GM18907 (cell line): ENCODE measurements around the gene ZNF232.
"Not testable (repeated sequence)": the region's sequence is repeated elsewhere in the genome, so short reads cannot be mapped to it uniquely, and the experiment has no call there.

Experiments used
- ATAC-seq: cut with Tn5 transposase; IDR thresholded peaks from one replicate; pipeline ENCODE4 v1.9.1; 2021; ENCODE audit warnings: mild to moderate bottlenecking, moderate library complexity; ENCODE audit not compliant: unreplicated experiment

Gene ZNF232

GRCh38 chr17:5130261-5130660 is 18.6 kb upstream of the ZNF232 start:
- not testable (repeated sequence) for ATAC-seq

DNA sequence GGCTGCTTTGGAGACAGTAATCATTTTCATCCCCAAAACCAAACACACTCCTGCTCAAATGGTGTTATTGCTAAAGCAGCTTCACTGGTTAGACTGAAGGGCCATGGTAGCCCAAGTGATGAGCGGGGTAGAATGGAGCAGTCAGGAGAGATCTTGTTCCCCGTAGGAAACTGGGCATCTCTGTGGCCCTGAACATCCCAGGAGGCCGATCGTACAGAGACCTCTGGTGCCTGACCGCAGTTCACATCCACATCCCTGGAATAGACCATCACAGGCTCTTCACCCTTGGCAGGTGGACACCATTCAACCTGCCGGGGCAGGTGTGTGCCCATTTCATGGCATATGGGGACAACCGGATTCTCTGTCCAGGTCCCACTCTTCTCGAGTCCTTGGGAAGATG is 18.1 kb upstream of the ZNF232 start:
- ATAC-seq: not testable (repeated sequence)

GRCh38 chr17:5128905-5129535 is 17.3 kb upstream of the ZNF232 start:
- no peak for ATAC-seq

- ATAC-seq: not testable (repeated sequence)
These were observed 16.7 kb upstream of the ZNF232 start for GRCh38 chr17:5128387-5128786.

- ATAC-seq: no peak
These were observed 16.2 kb upstream of the ZNF232 start for GRCh38 chr17:5127910-5128309.

DNA sequence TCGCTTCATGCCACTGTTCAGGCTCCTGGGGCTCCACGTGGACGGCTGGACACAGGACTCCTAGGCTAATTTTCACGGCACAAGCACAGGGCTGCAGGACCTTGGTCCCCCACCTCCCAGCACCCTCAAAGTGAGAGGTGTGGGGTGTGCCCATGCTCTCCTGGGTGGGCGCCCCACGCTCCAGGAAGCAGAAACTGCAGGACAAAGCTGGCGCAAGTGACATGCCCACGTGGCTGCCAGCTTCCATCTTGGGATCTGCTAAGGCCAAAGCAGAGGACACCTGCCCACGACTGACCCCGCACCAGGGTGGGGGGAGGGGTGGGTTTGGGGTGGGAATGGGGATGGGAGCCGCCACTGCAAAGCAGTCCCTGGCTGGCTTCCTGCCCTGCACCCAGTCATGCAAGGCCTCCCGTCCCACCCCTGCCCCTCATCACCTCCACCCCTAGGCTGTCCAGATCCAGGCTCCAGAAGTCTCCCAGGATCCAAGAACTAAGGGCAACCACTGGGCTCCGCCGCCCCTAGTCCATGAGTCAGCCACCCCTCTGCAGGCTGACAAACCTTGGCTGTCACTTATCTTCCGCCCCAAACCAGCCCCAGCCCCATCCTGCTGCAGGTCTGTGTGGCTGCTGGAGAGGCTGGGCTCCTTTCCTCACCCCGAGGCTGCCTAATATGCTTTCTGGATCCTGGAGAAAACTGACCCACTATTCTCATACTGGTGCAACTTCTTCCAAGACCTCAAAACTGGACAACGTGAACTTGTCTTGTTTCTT is 15.2 kb upstream of the ZNF232 start:
- no peak for ATAC-seq

DNA sequence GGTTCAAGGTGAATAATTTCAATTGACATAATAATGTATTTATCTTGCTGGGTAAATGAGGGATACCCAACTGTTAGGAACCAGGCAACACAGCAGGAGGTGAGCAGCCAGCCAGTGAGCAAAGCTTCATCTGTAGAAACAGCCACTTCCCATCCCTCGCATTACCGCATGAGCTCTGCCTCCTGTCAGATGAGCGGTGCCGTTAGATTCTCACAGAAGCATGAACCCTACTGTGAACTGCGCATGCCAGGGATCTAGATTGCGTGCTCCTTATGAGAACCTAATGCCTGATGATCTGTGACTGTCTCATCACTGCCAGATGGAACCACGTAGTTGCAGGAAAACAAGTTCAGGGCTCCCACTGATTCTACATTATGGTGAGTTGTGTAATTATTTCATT is 13.2 kb upstream of the ZNF232 start:
- ATAC-seq: not testable (repeated sequence)

- not testable (repeated sequence) for ATAC-seq
These were observed 12.6 kb upstream of the ZNF232 start for GRCh38 chr17:5124125-5124760.

GRCh38 chr17:5123343-5124124 is 11.9 kb upstream of the ZNF232 start:
- ATAC-seq: no peak

- ATAC-seq: no peak
These were observed 11.1 kb upstream of the ZNF232 start for GRCh38 chr17:5122586-5123342.

GRCh38 chr17:5122056-5122455 is 10.4 kb upstream of the ZNF232 start:
- not testable (repeated sequence) for ATAC-seq

GRCh38 chr17:5121186-5121841 is 9.6 kb upstream of the ZNF232 start:
- no peak for ATAC-seq

DNA sequence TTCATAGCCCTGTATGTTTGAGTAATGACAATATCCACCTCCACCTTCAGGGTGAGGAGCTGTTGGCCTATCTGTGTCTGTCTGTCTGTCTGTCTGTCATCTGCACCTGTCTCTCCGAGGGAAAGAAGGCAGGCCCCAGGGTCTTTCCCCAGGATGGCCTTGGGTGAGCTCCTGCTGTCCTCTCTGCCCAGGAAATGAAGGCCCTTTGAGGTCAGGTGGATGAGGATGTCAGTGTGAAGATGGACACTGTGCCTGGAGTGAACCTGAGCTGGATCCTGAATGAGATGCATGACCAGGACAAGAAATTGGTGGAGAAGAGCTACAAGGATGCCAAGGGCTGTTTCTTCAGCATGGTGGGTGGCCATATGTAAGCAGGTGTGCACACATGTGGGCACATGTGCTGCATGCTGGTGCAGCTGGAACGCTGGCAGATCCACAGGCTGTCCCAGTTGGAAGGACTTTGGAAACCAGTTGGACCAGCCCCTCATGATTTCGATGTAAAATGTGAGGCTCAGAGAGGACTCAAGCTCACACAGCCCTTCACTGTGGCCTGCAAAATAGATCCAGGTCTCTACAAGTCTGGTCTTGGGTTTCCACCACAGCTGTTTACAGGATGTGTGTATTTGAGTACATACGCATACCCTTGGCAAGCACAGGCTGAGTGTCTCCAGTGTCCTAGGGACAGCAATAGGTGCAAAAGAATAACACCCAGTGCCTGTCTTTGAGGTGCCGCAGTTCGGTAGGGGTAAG is 8.9 kb upstream of the ZNF232 start:
- not testable (repeated sequence) for ATAC-seq

DNA sequence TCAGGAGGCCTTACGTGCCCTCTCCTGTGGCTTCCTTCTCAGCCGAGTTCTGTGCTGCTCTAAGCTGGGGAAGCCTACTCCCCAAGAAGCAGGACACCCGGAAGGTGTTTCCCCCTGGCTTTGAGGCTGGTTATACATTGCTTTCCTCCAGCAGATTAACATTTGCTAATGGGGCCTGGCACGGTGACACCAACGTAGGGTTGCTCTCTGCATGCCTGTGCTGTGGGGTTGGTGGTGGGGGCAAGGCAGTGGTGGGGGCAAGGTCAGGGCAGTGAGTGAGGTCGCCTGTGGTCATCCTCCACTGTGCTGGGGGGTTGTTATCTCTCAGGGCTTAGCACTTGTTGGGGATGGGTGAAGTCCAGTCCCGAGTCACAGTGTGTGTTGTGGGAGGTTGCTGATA is 8.4 kb upstream of the ZNF232 start:
- ATAC-seq: no peak

DNA sequence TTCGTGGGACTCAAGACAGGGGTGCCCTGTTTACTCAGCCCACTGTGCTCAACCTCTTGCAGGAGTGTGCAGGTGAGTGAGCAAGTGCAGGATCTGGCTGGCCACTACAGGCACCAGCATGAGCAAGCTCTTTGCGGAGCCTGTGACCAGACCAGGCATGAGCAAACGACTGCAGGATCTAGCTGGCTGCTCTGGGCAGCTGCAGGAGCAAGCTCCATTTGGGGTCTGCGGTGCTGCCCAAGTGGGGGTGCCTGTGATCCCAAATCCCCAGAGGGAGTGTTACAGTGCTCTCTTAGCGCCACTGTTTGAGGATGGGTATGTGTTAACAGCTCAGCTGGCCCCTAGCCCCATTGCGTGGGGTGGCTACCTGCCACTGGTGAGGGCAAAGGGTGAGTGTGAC is 6.5 kb upstream of the ZNF232 start:
- no peak for ATAC-seq

GRCh38 chr17:5115673-5116651 is 4.3 kb upstream of the ZNF232 start, which contains the start of gene USP6:
Gene USP6 (plus strand): TSS chr17:5116032. CDS start chr17:5130368, 14,336 bp downstream.
- no peak for ATAC-seq

GRCh38 chr17:5110816-5111215 is 862 bp downstream of the ZNF232 start:
- no peak for ATAC-seq

GRCh38 chr17:5100832-5101231 is 10.8 kb downstream of the ZNF232 start:
- no peak for ATAC-seq
